Calu3 (cell line): Measurements from ENCODE around the gene KPNA5. TPM values are rescaled to one million over a fixed set of nuclear protein-coding genes. Genes with fewer than 3 reads are reported as not detected.
"Not testable (repeated sequence)": the region's sequence is repeated elsewhere in the genome, so short reads cannot be mapped to it uniquely, and the experiment has no call there.

ENCODE experiments used
- BruUV-seq: library from RNA; stranded (reverse); fragments of 400-500 nt; replicated peaks from 2 replicates; lab custom pipeline; 2021; lab: Mats Ljungman, UMichigan
- CTCF ChIA-PET: fragments of 300-600 bp; sonication (Branson Sonifier 250); formaldehyde crosslinking; loops from one replicate; lab custom pipeline; 2022; ENCODE audit warnings: antibody characterized with exemption; lab: Charles Lee
- DNase-seq: peaks from one replicate; pipeline ENCODE4 v3.0.0; 2022
- H3K27ac Mint-ChIP-seq: one replicate; pipeline ENCODE4 v1.8.0; 2022; ENCODE audit warnings: mixed read lengths; ENCODE audit not compliant: unreplicated experiment
- H3K27me3 Mint-ChIP-seq: one replicate; pipeline ENCODE4 v1.8.0; 2022; ENCODE audit warnings: mixed read lengths; ENCODE audit not compliant: unreplicated experiment
- H3K36me3 Mint-ChIP-seq: one replicate; pipeline ENCODE4 v1.8.0; 2022; ENCODE audit warnings: mild to moderate bottlenecking, moderate library complexity, mixed read lengths; ENCODE audit not compliant: insufficient read depth, unreplicated experiment
- H3K4me1 Mint-ChIP-seq: one replicate; pipeline ENCODE4 v1.8.0; 2022; ENCODE audit warnings: mild to moderate bottlenecking, low read depth, mixed read lengths; ENCODE audit not compliant: unreplicated experiment
- H3K4me3 Mint-ChIP-seq: one replicate; pipeline ENCODE4 v1.8.0; 2022; ENCODE audit warnings: mild to moderate bottlenecking, low read depth, moderate library complexity, mixed read lengths; ENCODE audit not compliant: unreplicated experiment
- H3K9me3 Mint-ChIP-seq: one replicate; pipeline ENCODE4 v1.8.0; 2022; ENCODE audit warnings: low read depth, mixed read lengths; ENCODE audit not compliant: unreplicated experiment
- CTCF ChIP-seq: fragments of 200-600 bp; IDR thresholded peaks from one replicate; pipeline ENCODE4 v1.8.0; 2022; ENCODE audit warnings: antibody characterized with exemption; ENCODE audit not compliant: unreplicated experiment
- intact Hi-C: fragments of 100-400 bp; cut with micrococcal nuclease; formaldehyde crosslinking; loops from one replicate; pipeline ENCODE4 v1.10.0; 2022; ENCODE audit not compliant: unreplicated experiment
- total RNA-seq: library from RNA; stranded (reverse); gene quantifications from 2 replicates; pipeline ENCODE4 v1.2.3, GENCODE V29; 2022

The KPNA5 gene
- total RNA-seq, 1 experiment from 2014 or later, result 9.2 TPM

GRCh38 chr6:116691154-116691553, 10.1 kb downstream of the KPNA5 start:
- Mint-ChIP-seq H3K4me1 (no peaks in the 10 kb centered on the region), H3K4me3 (no peak overlapping the region), H3K9me3 (no peaks in the 10 kb centered on the region), H3K36me3 (no peaks in the 10 kb centered on the region), H3K27me3 (no peaks in the 10 kb centered on the region), H3K27ac (no peak overlapping the region)
- intact Hi-C loops, result no loop called here
- DNase-seq, result no peak
- BruUV-seq, result no TSS peak
- CTCF ChIA-PET, result no interaction called here
- no peak for TF ChIP-seq CTCF

GRCh38 chr6:116692873-116693272, 11.9 kb downstream of the KPNA5 start:
- CTCF ChIA-PET, H3K4me1 Mint-ChIP-seq, H3K4me3 Mint-ChIP-seq, H3K27me3 Mint-ChIP-seq, intact Hi-C loops, H3K9me3 Mint-ChIP-seq, BruUV-seq, H3K36me3 Mint-ChIP-seq, H3K27ac Mint-ChIP-seq, DNase-seq: not testable (repeated sequence)

- H3K9me3 Mint-ChIP-seq, CTCF ChIA-PET, BruUV-seq, H3K36me3 Mint-ChIP-seq, intact Hi-C loops, H3K4me3 Mint-ChIP-seq, H3K27me3 Mint-ChIP-seq, DNase-seq, H3K27ac Mint-ChIP-seq, H3K4me1 Mint-ChIP-seq: not testable (repeated sequence)
Observed at GRCh38 chr6:116693275-116693674, 12.3 kb downstream of the KPNA5 start.

GRCh38 chr6:116695401-116695800, 14.4 kb downstream of the KPNA5 start:
- no peaks in the 10 kb centered on the region for H3K4me1 Mint-ChIP-seq
- no peak overlapping the region for H3K4me3 Mint-ChIP-seq
- BruUV-seq, result no TSS peak
- no peak for DNase-seq
- no peaks in the 10 kb centered on the region for H3K27me3 Mint-ChIP-seq
- H3K36me3 Mint-ChIP-seq, result no peaks in the 10 kb centered on the region
- H3K27ac Mint-ChIP-seq, result no peak overlapping the region
- CTCF ChIA-PET, result no interaction called here
- intact Hi-C loops, result no loop called here
- no peaks in the 10 kb centered on the region for H3K9me3 Mint-ChIP-seq
- no peak for TF ChIP-seq CTCF

- H3K9me3 Mint-ChIP-seq, result no peaks in the 10 kb centered on the region
- no peak for TF ChIP-seq CTCF
- H3K4me3 Mint-ChIP-seq, result no peak overlapping the region
- intact Hi-C loops, result no loop called here
- no peaks in the 10 kb centered on the region for H3K36me3 Mint-ChIP-seq
- no peak overlapping the region for H3K27ac Mint-ChIP-seq
- CTCF ChIA-PET, result no interaction called here
- no peaks in the 10 kb centered on the region for H3K27me3 Mint-ChIP-seq
- DNase-seq, result no peak
- BruUV-seq, result no TSS peak
- H3K4me1 Mint-ChIP-seq, result no peaks in the 10 kb centered on the region
Observed at GRCh38 chr6:116697480-116697879, 16.5 kb downstream of the KPNA5 start.

GRCh38 chr6:116703888-116704287, 22.9 kb downstream of the KPNA5 start:
- BruUV-seq, CTCF ChIA-PET, H3K36me3 Mint-ChIP-seq, H3K4me3 Mint-ChIP-seq, H3K9me3 Mint-ChIP-seq, H3K4me1 Mint-ChIP-seq, intact Hi-C loops, DNase-seq, H3K27ac Mint-ChIP-seq, H3K27me3 Mint-ChIP-seq: not testable (repeated sequence)
